ENCODE results near the gene SEZ6.

The SEZ6 gene

DNA sequence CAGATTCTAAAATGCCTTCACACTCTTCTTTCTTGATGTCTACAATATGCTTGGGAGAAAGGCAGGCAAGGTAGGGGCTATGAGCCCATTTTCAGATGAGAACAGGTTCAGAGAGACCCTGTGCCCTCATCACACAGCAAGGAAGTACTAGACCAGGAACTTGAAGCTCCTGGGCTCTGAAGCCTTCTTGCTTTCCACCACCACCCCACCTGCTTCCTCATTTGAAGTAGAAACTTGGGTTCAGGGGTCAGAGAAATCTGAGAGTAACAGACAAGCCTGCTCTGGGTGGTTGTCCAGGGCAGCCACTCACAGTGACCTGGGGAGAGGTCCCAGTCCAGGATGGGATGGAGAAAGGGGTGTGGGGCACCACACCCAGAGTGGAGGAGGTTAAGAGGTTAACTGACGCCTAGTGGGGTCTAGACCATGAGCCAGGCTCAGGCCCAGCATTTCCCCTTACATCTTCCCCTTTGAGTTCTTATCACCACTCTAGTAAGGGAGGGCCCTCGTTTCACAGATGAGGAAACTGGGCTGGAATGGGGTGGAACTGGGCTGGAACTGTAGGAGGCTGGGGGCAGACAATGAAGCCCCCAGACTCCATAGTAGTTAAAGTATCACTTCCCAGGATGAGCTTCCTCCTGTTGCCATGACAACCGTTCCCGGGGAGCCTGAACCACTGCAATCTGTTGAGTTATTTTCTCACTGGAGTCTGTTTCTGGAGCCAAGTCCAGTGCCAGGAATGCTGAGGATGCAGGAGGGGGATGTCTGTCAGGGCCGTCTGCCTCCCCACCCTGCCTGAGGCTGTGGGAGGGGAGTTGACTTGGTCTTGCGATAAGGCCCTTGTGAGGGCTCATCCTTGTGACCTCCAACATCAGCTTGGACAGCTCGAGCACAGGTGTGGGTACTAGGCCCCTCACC is 38.4 kb downstream of the SEZ6 start:
- DNase-seq: no peak
- in situ Hi-C loops (cut with HindIII; ENCODE audit: low pct_ligation_motif_present, low pct_unique_long_range_greater_than_20kb, low sequenced_read_pairs): no loop called here

DNA sequence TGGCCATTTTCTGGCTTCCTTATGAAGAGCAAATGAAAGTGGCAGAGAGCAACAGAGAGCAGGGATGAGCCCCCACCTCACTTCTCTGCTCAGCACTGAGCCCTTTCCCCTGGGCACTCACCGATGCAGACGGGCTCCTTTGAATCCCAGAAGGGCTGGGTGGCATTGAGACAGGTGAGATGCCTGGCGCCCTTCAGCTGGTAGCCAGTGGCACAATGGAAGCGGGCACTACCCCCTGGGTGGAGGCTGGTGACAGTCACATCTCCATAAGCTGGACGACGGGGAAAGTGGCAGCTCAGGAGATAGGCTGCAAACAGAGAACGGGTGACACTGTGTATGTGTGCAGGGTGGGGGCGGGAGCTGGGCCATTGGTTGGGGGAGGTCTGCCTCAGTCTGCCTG is 42.0 kb downstream of the SEZ6 start:
- in situ Hi-C loops (cut with HindIII; ENCODE audit: low pct_ligation_motif_present, low pct_unique_long_range_greater_than_20kb, low sequenced_read_pairs): no loop called here
- DNase-seq: no peak

DNA sequence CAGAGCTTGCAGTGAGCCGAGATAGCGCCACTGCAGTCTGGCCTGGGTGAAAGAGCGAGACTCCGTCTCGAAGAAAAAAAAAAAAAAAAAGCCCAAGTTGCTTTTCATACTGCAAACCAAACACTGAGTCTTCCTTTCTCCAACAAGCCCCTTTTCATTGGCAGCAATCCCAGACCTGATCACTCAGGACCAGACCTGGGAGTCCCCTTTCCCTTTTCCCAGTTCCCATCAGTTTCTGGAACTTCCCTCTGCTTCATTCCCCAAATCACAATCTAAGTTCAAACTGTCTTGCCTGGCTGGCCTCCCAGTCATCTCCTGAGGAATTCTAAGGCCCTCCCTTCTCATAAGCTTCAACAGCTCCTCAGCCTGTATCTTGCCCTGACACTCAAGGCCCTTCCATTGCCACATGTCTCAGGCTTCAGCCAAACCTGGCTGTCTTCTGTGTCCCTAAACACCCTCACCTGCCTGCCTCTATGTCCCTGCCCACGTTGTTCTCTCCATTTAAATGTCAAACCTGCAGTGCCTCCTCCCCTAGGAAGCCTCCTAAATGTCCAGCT is 42.7 kb downstream of the SEZ6 start:
- DNase-seq: no peak
- in situ Hi-C loops (cut with HindIII; ENCODE audit: low pct_ligation_motif_present, low pct_unique_long_range_greater_than_20kb, low sequenced_read_pairs): no loop called here

DNA sequence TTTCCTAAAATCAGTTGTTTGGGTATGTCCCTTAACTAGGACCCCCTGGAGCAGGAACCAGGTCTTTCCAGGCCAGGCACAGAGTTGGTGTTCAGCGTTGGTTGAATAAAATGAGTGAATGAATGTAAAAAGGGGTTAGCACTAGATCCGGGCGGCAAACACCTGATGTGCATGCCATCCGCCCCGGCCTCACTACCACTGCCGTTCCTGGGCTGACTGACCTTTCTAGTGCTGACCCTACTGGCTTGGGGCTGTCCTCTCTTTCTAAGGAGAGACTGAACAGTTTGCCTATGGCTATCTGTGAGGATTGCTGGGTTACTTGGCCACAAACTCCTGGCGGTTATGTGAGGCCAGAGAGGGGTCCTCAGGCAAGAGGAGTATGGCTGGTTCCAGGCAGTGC is 44.4 kb downstream of the SEZ6 start:
- in situ Hi-C loops (cut with HindIII; ENCODE audit: low pct_ligation_motif_present, low pct_unique_long_range_greater_than_20kb, low sequenced_read_pairs): no loop called here
- DNase-seq: no peak

DNA sequence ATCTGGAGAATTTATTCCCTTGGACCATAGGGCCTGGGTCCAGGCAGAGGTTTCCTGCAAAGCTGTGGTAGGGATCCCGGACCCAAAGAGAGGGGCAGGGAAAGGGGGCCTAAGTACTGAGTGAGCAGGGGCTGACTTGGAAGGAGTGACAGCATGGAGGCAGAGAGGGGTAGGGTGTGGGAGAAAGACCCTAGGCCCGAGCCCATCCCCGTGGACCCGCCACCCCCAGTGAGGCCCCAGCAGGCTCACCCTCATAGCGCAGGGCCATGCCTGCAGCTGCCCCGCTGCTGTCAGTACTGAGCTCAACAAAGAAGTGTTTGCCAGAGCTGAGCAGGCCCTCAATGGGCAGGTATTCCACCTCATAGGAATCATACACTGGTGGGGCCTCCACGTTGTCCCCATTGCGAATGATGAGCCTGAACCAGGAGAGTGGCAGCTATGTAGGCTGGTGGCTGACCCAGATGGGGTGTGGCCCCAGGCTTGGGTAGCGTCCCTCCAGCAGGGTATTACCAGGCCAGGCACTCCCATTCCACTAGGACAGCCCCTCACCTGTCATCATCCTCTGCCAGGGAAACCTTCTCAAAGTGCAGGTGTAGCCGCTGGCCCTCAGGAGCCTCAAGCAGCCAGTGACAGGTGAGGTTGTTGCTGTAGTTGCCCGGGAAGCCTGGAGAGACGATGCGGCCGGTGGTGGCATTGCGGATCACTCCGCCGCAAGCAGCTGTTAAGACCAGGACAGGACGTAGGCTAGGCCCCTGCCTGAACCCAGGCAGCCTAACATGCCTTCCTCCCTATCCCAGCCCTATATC is 45.4 kb downstream of the SEZ6 start:
- DNase-seq: no peak
- in situ Hi-C loops (cut with HindIII; ENCODE audit: low pct_ligation_motif_present, low pct_unique_long_range_greater_than_20kb, low sequenced_read_pairs): no loop called here

DNA sequence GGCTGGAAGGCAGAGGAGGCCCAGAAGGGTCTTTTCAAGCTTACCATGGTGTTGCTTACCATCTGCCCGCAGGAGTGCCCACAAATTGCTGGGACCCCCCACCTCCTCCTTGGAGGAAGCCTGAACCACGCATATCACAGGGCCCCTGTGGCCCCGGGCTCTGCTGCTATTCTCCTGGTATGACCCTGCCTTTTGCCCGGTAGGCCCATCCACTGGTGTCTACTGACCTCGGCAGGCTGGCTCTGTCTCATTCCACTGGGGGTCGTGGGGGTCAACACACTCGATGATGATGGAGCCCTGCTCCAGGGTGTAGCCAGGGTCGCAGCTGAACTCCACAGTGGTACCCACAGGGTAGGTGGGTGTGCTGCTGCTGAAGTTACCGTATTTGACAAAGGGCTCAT is 46.4 kb downstream of the SEZ6 start:
- in situ Hi-C loops (cut with HindIII; ENCODE audit: low pct_ligation_motif_present, low pct_unique_long_range_greater_than_20kb, low sequenced_read_pairs): no loop called here
- DNase-seq: no peak

DNA sequence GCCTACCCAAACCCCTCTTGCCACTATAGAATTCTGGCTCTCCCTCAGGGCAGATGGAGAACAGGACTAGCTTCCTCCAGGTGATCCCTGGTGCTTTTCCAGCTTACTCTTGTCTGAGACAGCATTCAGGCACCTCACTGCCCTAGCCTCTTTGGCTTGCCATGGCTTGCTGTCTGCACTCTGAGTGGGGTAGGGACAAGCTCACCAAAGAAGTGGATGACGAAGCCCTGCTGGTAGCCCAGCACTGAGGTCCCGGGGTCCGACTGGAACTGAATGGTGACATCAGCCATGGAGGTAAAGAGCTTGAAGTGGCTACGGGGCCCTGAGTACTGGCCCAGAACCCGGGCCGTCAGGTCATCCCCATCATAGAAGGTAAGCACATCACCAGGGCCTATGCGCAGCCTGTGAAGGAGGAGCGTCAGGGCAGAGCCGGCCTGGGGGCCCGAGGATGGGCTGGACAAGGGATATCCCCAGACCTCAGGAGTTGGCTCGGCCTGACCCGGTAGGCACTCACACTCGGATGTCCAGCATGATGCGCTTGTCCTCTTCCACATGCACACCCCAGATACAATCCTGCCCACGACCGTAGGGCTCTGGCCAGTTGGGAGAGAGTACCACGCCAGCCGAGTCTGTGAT is 46.9 kb downstream of the SEZ6 start:
- in situ Hi-C loops (cut with HindIII; ENCODE audit: low pct_ligation_motif_present, low pct_unique_long_range_greater_than_20kb, low sequenced_read_pairs): no loop called here
- no peak for DNase-seq

DNA sequence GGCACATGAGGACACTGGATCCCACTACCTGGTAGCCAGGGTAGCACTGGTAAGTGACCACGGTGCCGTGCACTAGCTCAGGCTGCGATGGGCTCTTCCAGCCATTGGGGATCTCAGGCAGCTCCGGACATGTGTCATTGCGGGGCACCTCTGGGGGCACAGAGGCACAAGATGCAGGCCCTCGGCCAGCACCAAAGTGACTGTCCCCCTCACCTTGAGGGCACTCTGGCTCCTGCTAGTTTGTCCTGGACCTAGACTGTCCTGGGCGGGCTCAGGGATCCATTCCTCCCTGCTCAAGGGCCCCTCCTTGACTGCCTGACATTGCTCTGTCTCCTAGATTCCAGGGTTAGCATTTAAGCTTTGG is 47.9 kb downstream of the SEZ6 start:
- DNase-seq: no peak
- in situ Hi-C loops (cut with HindIII; ENCODE audit: low pct_ligation_motif_present, low pct_unique_long_range_greater_than_20kb, low sequenced_read_pairs): no loop called here

DNA sequence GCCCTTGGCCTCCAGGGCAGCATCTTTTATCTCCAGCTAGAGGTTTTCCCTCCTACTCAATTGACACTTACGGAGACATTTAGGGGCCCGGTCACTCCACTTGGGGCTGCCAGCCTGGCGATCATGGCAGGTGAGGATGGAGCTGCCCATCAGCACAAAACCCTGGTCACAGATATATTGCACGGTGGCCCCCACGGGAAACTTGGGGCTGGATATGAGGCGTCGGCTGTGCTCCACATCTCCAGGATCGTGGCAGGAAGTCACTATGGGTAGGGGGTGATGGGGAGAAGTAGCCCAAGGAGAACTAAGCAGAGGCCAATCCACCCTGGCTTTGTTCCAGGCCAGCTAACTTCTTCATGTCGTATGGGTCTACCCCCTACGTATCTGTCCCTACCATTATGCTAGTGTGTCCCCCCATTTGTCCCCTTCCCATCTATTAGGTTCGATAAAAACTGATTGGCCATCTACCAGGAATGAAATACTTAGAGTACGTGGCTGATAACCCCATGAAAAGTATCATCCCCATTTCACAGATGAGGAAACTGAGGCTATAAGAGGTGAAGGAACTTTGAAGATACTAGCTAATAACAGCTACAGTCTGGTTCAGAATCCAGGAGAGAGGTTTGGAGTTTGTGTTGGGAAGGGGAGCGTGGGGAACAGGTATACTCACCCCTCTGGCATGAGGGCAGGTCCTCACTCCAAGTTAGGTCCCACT is 48.4 kb downstream of the SEZ6 start:
- in situ Hi-C loops (cut with HindIII; ENCODE audit: low pct_ligation_motif_present, low pct_unique_long_range_greater_than_20kb, low sequenced_read_pairs): no loop called here
- no peak for DNase-seq

DNA sequence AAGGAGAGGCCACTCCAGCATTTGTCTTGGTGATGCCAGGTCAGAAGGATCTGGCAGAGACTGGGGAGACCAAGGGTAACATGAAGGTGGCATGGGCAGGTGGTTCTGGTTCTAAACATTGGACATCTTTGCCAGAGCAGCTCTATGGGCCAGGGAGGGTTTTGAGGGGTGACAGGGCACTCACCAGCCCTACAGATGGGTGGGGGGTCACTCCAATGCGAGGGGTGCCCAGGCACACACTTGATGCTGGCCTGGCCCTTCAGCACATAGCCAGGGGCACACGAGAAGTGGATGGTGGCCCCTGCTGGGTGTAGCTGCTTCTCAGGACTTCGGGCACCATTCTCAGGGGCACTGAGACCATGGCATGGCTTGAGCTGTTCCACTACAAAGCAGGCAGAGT is 49.0 kb downstream of the SEZ6 start:
- DNase-seq: no peak
- in situ Hi-C loops (cut with HindIII; ENCODE audit: low pct_ligation_motif_present, low pct_unique_long_range_greater_than_20kb, low sequenced_read_pairs): no loop called here

DNA sequence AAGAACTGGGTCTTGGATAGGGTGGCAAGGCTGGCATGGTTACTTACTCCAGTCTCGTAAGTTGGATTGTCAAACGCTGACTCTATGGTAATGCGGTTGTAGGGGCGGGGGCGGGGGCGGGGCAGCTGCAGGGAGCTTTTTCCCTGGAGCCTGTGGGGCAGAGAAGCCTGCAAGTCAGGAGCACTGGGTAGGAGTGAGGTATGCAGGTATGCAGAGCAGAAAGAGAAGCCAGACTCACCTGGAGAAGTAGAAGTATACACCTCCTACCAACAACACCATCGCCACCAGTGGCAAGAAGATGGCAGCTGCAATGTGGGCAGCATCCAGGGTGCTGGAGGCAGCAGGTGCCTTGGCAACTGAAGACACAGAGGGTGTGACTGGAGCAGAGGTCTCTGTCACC is 49.7 kb downstream of the SEZ6 start:
- DNase-seq: no peak
- in situ Hi-C loops (cut with HindIII; ENCODE audit: low pct_ligation_motif_present, low pct_unique_long_range_greater_than_20kb, low sequenced_read_pairs): no loop called here

DNA sequence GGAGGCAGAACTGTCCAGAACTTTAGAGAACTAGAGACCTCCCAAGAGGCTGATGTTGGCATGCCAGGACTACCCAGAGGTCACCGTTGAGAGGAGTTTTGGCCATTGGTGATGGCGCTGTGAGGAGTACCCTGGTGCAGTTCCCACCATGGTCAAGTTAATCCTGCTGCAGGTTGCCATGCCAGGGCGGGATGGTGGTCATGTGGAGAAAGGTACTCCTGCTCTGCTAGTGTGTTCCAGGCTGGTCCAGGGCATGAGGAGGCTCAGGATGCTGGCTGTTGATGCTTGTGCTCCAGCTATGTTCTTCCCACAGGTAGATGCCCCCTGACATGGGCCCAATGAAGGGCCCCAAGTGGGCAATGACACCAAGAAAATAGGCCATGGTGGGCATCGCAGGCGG is 50.4 kb downstream of the SEZ6 start:
- in situ Hi-C loops (cut with HindIII; ENCODE audit: low pct_ligation_motif_present, low pct_unique_long_range_greater_than_20kb, low sequenced_read_pairs): no loop called here
- DNase-seq: no peak

DNA sequence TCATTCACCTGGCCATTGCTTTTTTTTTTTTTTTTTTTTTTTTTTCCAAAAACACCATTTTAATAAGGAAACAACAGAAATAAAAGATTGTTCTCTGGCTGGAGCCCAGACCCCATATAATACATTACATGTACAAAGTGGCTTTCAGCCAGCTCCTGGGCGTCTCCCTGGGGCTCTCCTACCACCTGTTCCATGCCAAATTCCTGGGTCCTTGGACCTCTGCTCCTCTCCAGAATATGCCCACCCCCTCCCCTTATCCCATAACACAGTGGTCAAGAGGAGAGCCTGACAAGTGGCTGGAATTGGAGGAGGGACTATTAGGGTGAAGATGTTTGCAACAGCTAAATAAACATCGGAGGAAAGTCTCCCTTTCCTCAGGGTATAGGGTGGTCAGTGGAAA is 50.9 kb downstream of the SEZ6 start:
- DNase-seq: no peak
- in situ Hi-C loops (cut with HindIII; ENCODE audit: low pct_ligation_motif_present, low pct_unique_long_range_greater_than_20kb, low sequenced_read_pairs): no loop called here

DNA sequence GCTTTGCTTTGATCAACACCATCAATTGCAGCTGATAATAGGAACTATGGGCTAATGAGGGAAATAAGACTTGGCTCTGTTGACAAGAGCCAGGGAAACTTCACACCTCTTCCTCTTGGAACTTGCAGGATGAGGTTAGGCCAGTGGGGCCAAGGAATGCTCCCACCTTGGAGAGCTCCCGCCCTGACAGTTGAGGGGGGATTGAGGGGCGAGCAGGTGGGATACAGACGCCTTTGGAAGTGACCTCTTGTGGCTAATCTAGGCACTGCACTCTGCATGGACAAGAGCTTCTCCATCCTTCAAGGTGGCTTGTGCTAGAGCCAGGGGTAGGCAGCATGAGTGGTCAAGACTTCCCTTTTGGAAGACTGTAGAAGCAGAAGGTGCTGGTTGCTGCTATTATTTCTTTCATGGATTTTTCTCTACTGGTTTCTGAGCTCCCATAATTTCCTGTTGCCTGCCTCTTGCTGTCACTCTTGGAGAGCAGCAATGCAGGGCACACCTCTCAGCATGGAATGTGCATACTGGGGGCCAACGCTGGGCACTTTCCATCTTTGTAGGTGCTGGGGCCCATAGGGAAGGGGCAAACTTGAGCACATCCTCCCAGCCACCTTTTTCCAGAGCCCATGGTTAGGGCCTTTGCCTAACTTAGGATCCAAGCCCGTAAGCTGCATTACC is 52.3 kb downstream of the SEZ6 start:
- DNase-seq: peak; percentile 60
- in situ Hi-C loops (cut with HindIII; ENCODE audit: low pct_ligation_motif_present, low pct_unique_long_range_greater_than_20kb, low sequenced_read_pairs): no loop called here

DNA sequence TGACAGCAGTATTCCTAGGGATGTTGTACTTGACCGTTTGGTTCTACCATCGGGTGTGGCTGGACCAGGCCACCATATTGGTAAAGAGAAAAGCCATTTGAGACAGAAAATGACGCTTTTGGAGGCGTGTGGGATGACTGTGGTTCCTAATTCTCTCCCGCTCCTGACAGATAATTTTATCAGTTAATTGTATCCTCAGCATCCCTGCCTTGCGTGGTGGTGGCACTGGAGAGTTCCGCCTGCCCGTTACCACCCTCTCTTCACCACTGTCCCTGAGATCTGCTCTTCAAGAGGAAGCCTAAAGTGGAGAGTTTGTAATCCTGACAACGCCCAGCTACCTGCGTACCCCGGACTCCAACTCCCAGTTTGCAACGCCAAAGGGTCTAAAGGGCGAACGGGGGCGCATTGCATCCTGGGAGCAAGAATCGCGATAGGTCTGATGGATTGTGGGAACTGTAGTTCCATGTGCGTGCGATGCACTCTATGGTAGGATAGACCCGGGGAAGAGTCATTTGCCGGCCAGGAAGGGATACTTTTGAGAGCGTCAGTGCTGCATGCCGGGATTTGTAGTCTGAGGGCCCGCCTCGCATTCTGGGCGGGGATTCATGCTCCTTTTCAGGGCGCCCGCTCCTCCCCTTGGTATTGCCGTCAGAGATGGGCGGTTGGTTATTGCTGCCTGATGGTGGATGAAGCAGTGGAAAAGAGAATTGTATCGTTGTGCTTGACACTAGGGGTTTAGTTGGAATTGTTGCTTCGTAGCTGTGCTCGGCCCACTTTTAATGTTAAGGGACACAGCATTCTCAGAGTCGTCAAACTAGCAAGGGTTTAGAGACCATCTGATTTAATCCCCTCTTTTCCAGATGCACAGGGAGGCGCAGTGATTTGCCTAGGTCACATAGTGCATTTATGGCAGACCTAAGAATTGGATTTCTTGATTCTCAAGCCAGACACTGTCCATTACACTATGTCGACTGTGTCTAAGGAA is 53.5 kb downstream of the SEZ6 start:
- DNase-seq: peak; percentile 99
- in situ Hi-C loops (cut with HindIII; ENCODE audit: low pct_ligation_motif_present, low pct_unique_long_range_greater_than_20kb, low sequenced_read_pairs): no loop called here

DNA sequence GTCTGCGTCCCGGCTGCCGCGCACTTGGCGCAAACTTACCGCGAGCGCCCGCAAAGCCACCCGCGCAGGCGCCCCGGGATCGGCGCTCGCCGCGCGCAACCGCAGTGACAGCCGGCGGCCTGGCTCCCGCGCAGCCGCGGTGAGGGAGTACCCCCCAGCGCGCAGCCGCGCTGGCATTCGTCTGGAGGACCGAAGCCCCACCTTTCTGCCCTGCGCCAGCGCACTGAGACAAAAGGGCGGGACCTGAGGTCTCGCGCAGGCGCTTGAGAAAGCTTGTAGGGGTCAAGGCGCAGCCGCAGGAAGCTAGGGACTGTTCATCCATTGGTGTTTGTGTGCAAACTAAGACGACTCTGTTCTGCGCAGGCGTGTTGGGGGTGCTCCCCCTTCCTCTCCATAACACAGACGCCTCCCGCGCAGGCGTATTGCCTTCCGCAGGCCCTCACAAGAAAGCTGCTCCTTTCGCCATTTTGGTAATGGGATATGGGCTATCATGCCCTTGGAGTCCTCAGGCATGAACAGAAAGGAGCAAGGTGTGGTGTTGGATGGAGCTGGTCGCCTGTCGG is 54.3 kb downstream of the SEZ6 start, which contains the start of gene PHF12:
Gene PHF12 (minus strand): TSS at position 91 of the 563 bp plus-strand sequence. CDS start 558 bp downstream, outside the sequence.
- in situ Hi-C loops (cut with HindIII; ENCODE audit: low pct_ligation_motif_present, low pct_unique_long_range_greater_than_20kb, low sequenced_read_pairs): no loop called here
- peak; percentile 100 for DNase-seq
